IMR-90 (cell line): ENCODE data around the gene TMCC3. TPM values are rescaled to one million over a fixed set of nuclear protein-coding genes. Genes with fewer than 3 reads are reported as not detected.

Experiments used
- ATAC-seq: fragments of 200-7000 bp; cut with Tn5 transposase; 2 replicates; pipeline ENCODE4 v1.9.1; 2020; ENCODE audit warnings: low read depth, mild to moderate bottlenecking, moderate library complexity
- BruUV-seq: library from RNA; stranded (reverse); fragments of 400-500 nt; replicated peaks from 2 replicates; lab custom pipeline; 2021; lab: Mats Ljungman, UMichigan
- CTCF ChIA-PET: fragments of 300-600 bp; formaldehyde crosslinking; extraction: SDS; loops from one replicate; lab custom pipeline; 2021; ENCODE audit warnings: antibody characterized with exemption; lab: Yijun Ruan, JAX
- POLR2A ChIA-PET: fragments of 300-600 bp; sonication (Branson Sonifier 250); formaldehyde crosslinking; loops from one replicate; lab custom pipeline; 2022; ENCODE audit warnings: antibody characterized with exemption; ENCODE audit not compliant: unreplicated experiment; lab: Charles Lee
- DNase-seq: peaks from one replicate; pipeline ENCODE4 v3.0.0; 2013
- H2AFZ ChIP-seq: replicated peaks from 2 replicates; pipeline ENCODE3; 2013; ENCODE audit warnings: low read length, mild to moderate bottlenecking; ENCODE audit not compliant: poor library complexity
- H2AK5ac ChIP-seq: 2 replicates; pipeline ENCODE4 v1.6.1; 2013; ENCODE audit warnings: low read depth, low read length, inconsistent platforms
- H2AK9ac ChIP-seq: replicated peaks from 2 replicates; pipeline ENCODE3; 2013; ENCODE audit warnings: mild to moderate bottlenecking, low read depth, low read length, moderate library complexity; ENCODE audit not compliant: poor library complexity
- H2BK120ac ChIP-seq: 2 replicates; pipeline ENCODE4 v1.6.1; 2013; ENCODE audit warnings: low read depth, low read length, inconsistent platforms
- H2BK15ac ChIP-seq: 3 replicates; pipeline ENCODE4 v1.6.1; 2013; ENCODE audit warnings: low read depth, low read length, inconsistent platforms
- H2BK20ac ChIP-seq: 2 replicates; pipeline ENCODE4 v1.6.1; 2013; ENCODE audit warnings: low read depth, mild to moderate bottlenecking, inconsistent platforms, low read length, moderate library complexity
- H2BK5ac ChIP-seq: 2 replicates; pipeline ENCODE4 v1.6.1; 2013; ENCODE audit warnings: mild to moderate bottlenecking, low read depth, low read length, inconsistent platforms; ENCODE audit not compliant: poor library complexity, severe bottlenecking
- H3K14ac ChIP-seq: replicated peaks from 2 replicates; pipeline ENCODE4 v1.6.1; 2013; ENCODE audit warnings: low read depth, low read length, inconsistent platforms
- H3K18ac ChIP-seq: 2 replicates; pipeline ENCODE4 v1.6.1; 2013; ENCODE audit warnings: low read depth, low read length, control low read depth
- H3K23ac ChIP-seq: 2 replicates; pipeline ENCODE4 v1.6.1; 2013; ENCODE audit warnings: low read depth, low read length, inconsistent platforms
- H3K27ac ChIP-seq: 2 replicates; pipeline ENCODE4 v1.5.1; 2013; ENCODE audit warnings: mild to moderate bottlenecking, control low read depth, low read length; ENCODE audit not compliant: insufficient read depth
- H3K27me3 ChIP-seq: 2 replicates; pipeline ENCODE4 v1.6.1; 2013; ENCODE audit warnings: low read length; ENCODE audit not compliant: control insufficient read depth, insufficient read depth
- H3K36me3 ChIP-seq: 2 replicates; pipeline ENCODE4 v1.6.1; 2013; ENCODE audit warnings: low read length, mixed read lengths; ENCODE audit not compliant: control insufficient read depth, insufficient read depth
- H3K4ac ChIP-seq: 2 replicates; pipeline ENCODE4 v1.6.1; 2013; ENCODE audit warnings: low read depth, low read length, inconsistent platforms
- H3K4me1 ChIP-seq: 2 replicates; pipeline ENCODE4 v1.6.1; 2013; ENCODE audit warnings: low read length, mixed read lengths; ENCODE audit not compliant: control insufficient read depth, insufficient read depth
- H3K4me2 ChIP-seq: 2 replicates; pipeline ENCODE4 v1.6.1; 2013; ENCODE audit warnings: low read depth, mild to moderate bottlenecking, control low read depth, low read length, moderate library complexity
- H3K4me3 ChIP-seq: 2 replicates; pipeline ENCODE4 v1.5.1; 2013; ENCODE audit warnings: low read depth, mild to moderate bottlenecking, control low read depth, low read length, moderate library complexity; ENCODE audit not compliant: insufficient read depth
- H3K56ac ChIP-seq: 2 replicates; pipeline ENCODE4 v1.6.1; 2013; ENCODE audit warnings: low read length, inconsistent platforms; ENCODE audit not compliant: insufficient read depth; ENCODE audit errors: extremely low read depth
- H3K79me1 ChIP-seq, 2 experiments: 2 replicates each; pipeline ENCODE4 v1.6.1; 2013; ENCODE audit warnings: low read length in 2 of 2, inconsistent platforms in 1 of 2, low read depth in 1 of 2
- H3K9ac ChIP-seq: 2 replicates; pipeline ENCODE4 v1.6.1; 2013; ENCODE audit warnings: low read depth, low read length, control low read depth
- H3K9me1 ChIP-seq: 2 replicates; pipeline ENCODE4 v1.6.1; 2013; ENCODE audit warnings: low read length, inconsistent platforms; ENCODE audit not compliant: insufficient read depth
- H3K9me3 ChIP-seq: 2 replicates; pipeline ENCODE4 v1.6.1; 2013; ENCODE audit warnings: low read length; ENCODE audit not compliant: control insufficient read depth, insufficient read depth
- H4K20me1 ChIP-seq: 2 replicates; pipeline ENCODE4 v1.6.1; 2013; ENCODE audit warnings: low read length, inconsistent platforms; ENCODE audit not compliant: insufficient read depth
- H4K5ac ChIP-seq: 2 replicates; pipeline ENCODE4 v1.6.1; 2013; ENCODE audit warnings: mild to moderate bottlenecking, low read depth, low read length, control low read depth
- H4K8ac ChIP-seq, 2 experiments: 2 replicates each; pipeline ENCODE4 v1.6.1; 2013; ENCODE audit warnings: low read depth in 2 of 2, low read length in 2 of 2, control low read depth in 1 of 2, inconsistent platforms in 1 of 2
- H4K91ac ChIP-seq: 2 replicates; pipeline ENCODE4 v1.6.1; 2013; ENCODE audit warnings: low read depth, low read length, inconsistent platforms; ENCODE audit not compliant: insufficient read depth
- BHLHE40 ChIP-seq: fragments of 150-350 bp; IDR thresholded peaks from 2 replicates; pipeline ENCODE4 v1.6.1; 2016; ENCODE audit warnings: mild to moderate bottlenecking, low read depth, low read length
- CEBPB ChIP-seq: IDR thresholded peaks from 2 replicates; pipeline ENCODE4 v1.6.1; 2012; ENCODE audit warnings: low read depth, low read length, improper control_type of control experiment
- CHD1 ChIP-seq: IDR thresholded peaks from 2 replicates; pipeline ENCODE4 v1.6.1; 2012; ENCODE audit warnings: low read depth, low read length, improper control_type of control experiment
- CTCF ChIP-seq: conservative IDR thresholded peaks from 2 replicates; pipeline ENCODE4 v1.5.1; 2012; ENCODE audit warnings: mild to moderate bottlenecking, low read depth, low read length, improper control_type of control experiment
- MAZ ChIP-seq: IDR thresholded peaks from 2 replicates; pipeline ENCODE4 v1.6.1; 2012; ENCODE audit warnings: low read depth, mild to moderate bottlenecking, low read length, improper control_type of control experiment, moderate library complexity, borderline replicate concordance
- MXI1 ChIP-seq: IDR thresholded peaks from 2 replicates; pipeline ENCODE4 v1.6.1; 2012; ENCODE audit warnings: low read depth, mild to moderate bottlenecking, low read length, moderate library complexity, borderline replicate concordance
- POLR2A ChIP-seq: IDR thresholded peaks from 2 replicates; pipeline ENCODE4 v1.6.1; 2012; ENCODE audit warnings: mild to moderate bottlenecking, low read depth, low read length
- RCOR1 ChIP-seq: IDR thresholded peaks from 2 replicates; pipeline ENCODE4 v1.6.1; 2012; ENCODE audit warnings: mild to moderate bottlenecking, low read length, improper control_type of control experiment; ENCODE audit not compliant: insufficient replicate concordance
- RFX5 ChIP-seq: IDR thresholded peaks from 2 replicates; pipeline ENCODE4 v1.8.0; 2012; ENCODE audit warnings: low read depth, mild to moderate bottlenecking, low read length, moderate library complexity
- SMC3 ChIP-seq: fragments of 150-350 bp; IDR thresholded peaks from 2 replicates; pipeline ENCODE4 v1.6.1; 2016; ENCODE audit warnings: low read depth, mild to moderate bottlenecking, antibody characterized with exemption, low read length, moderate library complexity
- WGBS, 2 experiments: methylation state at CpG; one replicate each; pipeline versions ENCODE4 v1.1.5 to v1.1.7; 2013; ENCODE audit warnings: missing lambda C conversion rate in 2 of 2; ENCODE audit not compliant: insufficient read length in 1 of 2; ENCODE audit errors: extremely low coverage in 2 of 2; 5-methylcytosine and 5-hydroxymethylcytosine counted together
- dilution Hi-C: fragments of 300-500 bp; cut with HindIII; formaldehyde crosslinking; loops from one replicate; pipeline ENCODE4 v1.14.3; 2018; ENCODE audit warnings: low sequenced_read_pairs; ENCODE audit not compliant: unreplicated experiment
- in situ Hi-C: fragments of 300-500 bp; cut with MboI; formaldehyde crosslinking; loops from 3 replicates; pipeline ENCODE4 v1.14.3; 2019; ENCODE audit warnings: low sequenced_read_pairs, inconsistent platforms, mixed read lengths
- intact Hi-C: fragments of 100-400 bp; cut with micrococcal nuclease; formaldehyde crosslinking; loops from 2 replicates; pipeline ENCODE4 v1.10.0; 2022
- polyA plus RNA-seq, 3 experiments: library from polyadenylated mRNA; depleted of rRNA; stranded (reverse); fragments of >200 nt; gene quantifications; 2 replicates each; pipeline ENCODE4 v1.2.3, GENCODE V29; 2012; ENCODE audit warnings: low replicate concordance in 1 of 3
- total RNA-seq: library from RNA; depleted of rRNA; stranded (reverse); fragments of >200 nt; gene quantifications from 2 replicates; pipeline ENCODE4 v1.2.3, GENCODE V29; 2012
- TF ChIP-seq, protein P1 (sequence below): fragments of 150-350 bp; IDR thresholded peaks from 2 replicates; pipeline ENCODE4 v1.6.1; 2016; ENCODE audit warnings: low read depth, mild to moderate bottlenecking, low read length, moderate library complexity, borderline replicate concordance

TMCC3 gene
- total and polyA plus RNA-seq, 2 of the 4 experiments (the other 2 are of a cell fraction) = 0.14 to 0.36 TPM

DNA sequence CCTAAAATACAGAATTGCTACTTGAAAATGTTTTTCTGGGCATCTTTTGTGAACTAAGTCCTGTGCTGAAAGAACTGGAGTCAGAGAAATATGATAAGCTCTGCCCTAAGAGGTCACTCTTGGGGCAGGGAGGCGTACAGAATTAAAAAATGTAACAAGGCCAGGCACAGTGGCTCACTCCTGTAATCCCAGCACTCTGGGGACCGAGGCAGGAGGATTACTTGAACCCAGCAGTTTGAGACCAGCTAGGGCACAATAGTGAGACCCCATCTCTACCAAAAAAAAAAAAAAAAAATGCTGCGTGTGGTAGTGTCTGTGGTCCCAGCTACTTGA is 46.0 kb downstream of the TMCC3 start:
- dilution Hi-C loops = no loop called here
- Histone ChIP-seq H3K4me3 (no peak overlapping the region), H4K8ac (no peak overlapping the region), H2BK15ac (no peak overlapping the region), H3K79me1 (no peaks in the 10 kb centered on the region), H4K5ac (no peak overlapping the region), H3K4ac (no peak overlapping the region), H3K23ac (no peak overlapping the region), H2AK9ac (no peak overlapping the region), H2AFZ (no peak overlapping the region), H3K27me3 (peaks cover 8% of the 10 kb centered on the region), H3K36me3 (no peaks in the 10 kb centered on the region), H4K20me1 (no peaks in the 10 kb centered on the region), H3K9me3 (no peaks in the 10 kb centered on the region), H3K9me1 (no peaks in the 10 kb centered on the region), H2BK5ac (no peak overlapping the region), H2AK5ac (no peak overlapping the region), H2BK120ac (no peak overlapping the region), H3K56ac (no peak overlapping the region), H3K4me2 (no peak overlapping the region), H3K27ac (no peak overlapping the region), H4K91ac (no peak overlapping the region), H3K18ac (no peak overlapping the region), H2BK20ac (no peak overlapping the region), H3K4me1 (no peaks in the 10 kb centered on the region), H3K14ac (no peak overlapping the region), H3K9ac (no peak overlapping the region)
- WGBS, 2 experiments = 33% methylated on average over 1 of the region's 3 CpGs; no CpG with 5 or more reads in 1 of the 2 experiments
- ChIA-PET CTCF (interaction anchor here (0.6 to 1.1 kb wide), 2 partner anchors 15 to 513 kb away, joined by 3 read pairs; no protein-coding TSS in a partner anchor), POLR2A (no interaction called here)
- in situ Hi-C loops = no loop called here
- no TSS peak for BruUV-seq
- TF ChIP-seq MAZ = no peak
- TF ChIP-seq MXI1 = no peak
- no peak for TF ChIP-seq CTCF
- no peak for TF ChIP-seq POLR2A
- no peak for TF ChIP-seq RFX5
- TF ChIP-seq RCOR1 = no peak
- no peak for TF ChIP-seq CHD1
- no peak for TF ChIP-seq BHLHE40
- no peak for TF ChIP-seq SMC3
- TF ChIP-seq CEBPB = no peak
- TF ChIP-seq, protein P1, sequence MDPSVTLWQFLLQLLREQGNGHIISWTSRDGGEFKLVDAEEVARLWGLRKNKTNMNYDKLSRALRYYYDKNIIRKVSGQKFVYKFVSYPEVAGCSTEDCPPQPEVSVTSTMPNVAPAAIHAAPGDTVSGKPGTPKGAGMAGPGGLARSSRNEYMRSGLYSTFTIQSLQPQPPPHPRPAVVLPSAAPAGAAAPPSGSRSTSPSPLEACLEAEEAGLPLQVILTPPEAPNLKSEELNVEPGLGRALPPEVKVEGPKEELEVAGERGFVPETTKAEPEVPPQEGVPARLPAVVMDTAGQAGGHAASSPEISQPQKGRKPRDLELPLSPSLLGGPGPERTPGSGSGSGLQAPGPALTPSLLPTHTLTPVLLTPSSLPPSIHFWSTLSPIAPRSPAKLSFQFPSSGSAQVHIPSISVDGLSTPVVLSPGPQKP = no peak
- intact Hi-C loops = loop anchor here (5.0 kb wide), 2 partner anchors 158 to 733 kb away; no protein-coding TSS in a partner anchor
- ATAC-seq (no peak), DNase-seq (no peak)
